ENCODE data around the gene OSBPL3. TPM values are rescaled to one million over a fixed set of nuclear protein-coding genes. Genes with fewer than 3 reads are reported as not detected.

The OSBPL3 gene
- total RNA-seq, 1 experiment from 2014 or later = 9.2 TPM

GRCh38 chr7:24767878-24768569 is 212.0 kb downstream of the OSBPL3 start:
- H3K9me3 ChIP-seq (ENCODE audit: control insufficient read depth, insufficient read depth, low read depth, low read length) = no peaks in the 10 kb centered on the region
- TF ChIP-seq REST (IDR thresholded peaks at IDR 0.05; ENCODE audit: insufficient read depth in 1 of 2, low read depth in 2 of 2, low read length in 1 of 2) = no peak
- no peak for TF ChIP-seq POLR2AphosphoS5 (IDR thresholded peaks at IDR 0.05; ENCODE audit: low read depth, low read length)
- peak; percentile 40 for TF ChIP-seq CTCF (IDR thresholded peaks at IDR 0.05)
- H3K4me3 ChIP-seq (ENCODE audit: low read depth in 2 of 2, low read length in 2 of 2) = no peak overlapping the region
- no peaks in the 10 kb centered on the region for H3K36me3 ChIP-seq (ENCODE audit: control insufficient read depth, insufficient read depth, low read length)
- H3K27ac ChIP-seq (ENCODE audit: low read length) = no peak overlapping the region
- in situ Hi-C loops (cut with HindIII; ENCODE audit: low pct_unique_long_range_greater_than_20kb, low sequenced_read_pairs) = no loop called here
- CTCF ChIA-PET = interaction anchor here (0.7 kb wide), 1 partner anchor 349 kb away, joined by 4 read pairs; no protein-coding TSS in a partner anchor
- intact Hi-C loops (cut with micrococcal nuclease; ENCODE audit: unreplicated experiment) = no loop called here
- H3K4me1 ChIP-seq (ENCODE audit: control insufficient read depth, insufficient read depth, low read length) = no peaks in the 10 kb centered on the region
- DNase-seq (ENCODE audit: low read depth, low spot score) = no peak
- BruUV-seq (replicated peaks) = no TSS peak
- no peaks in the 10 kb centered on the region; the same call in 1 of the 2 replicates for H3K27me3 ChIP-seq (ENCODE audit: control insufficient read depth, insufficient read depth, low read length)
- POLR2A ChIA-PET = no interaction called here
- no peak for ATAC-seq

- in situ Hi-C loops (cut with HindIII; ENCODE audit: low pct_unique_long_range_greater_than_20kb, low sequenced_read_pairs) = no loop called here
- no peak for DNase-seq (ENCODE audit: low read depth, low spot score)
- ATAC-seq = no peak
- POLR2A ChIA-PET = no interaction called here
- Histone ChIP-seq H3K4me1 (ENCODE audit: control insufficient read depth, insufficient read depth, low read length) (no peaks in the 10 kb centered on the region), H3K27ac (ENCODE audit: low read length) (no peak overlapping the region), H3K4me3 (ENCODE audit: low read depth in 2 of 2, low read length in 2 of 2) (no peak overlapping the region), H3K9me3 (ENCODE audit: control insufficient read depth, insufficient read depth, low read depth, low read length) (0 out of 2 replicates have a peak, but pooled peaks cover 6% of the 10 kb centered on the region), H3K27me3 (ENCODE audit: control insufficient read depth, insufficient read depth, low read length) (peaks cover 9% of the 10 kb centered on the region), H3K36me3 (ENCODE audit: control insufficient read depth, insufficient read depth, low read length) (no peaks in the 10 kb centered on the region)
- CTCF ChIA-PET = no interaction called here
- BruUV-seq (replicated peaks) = no TSS peak
- TF ChIP-seq SIN3A (IDR thresholded peaks at IDR 0.05; ENCODE audit: borderline replicate concordance, insufficient read depth, low read depth, low read length) = no peak
- TF ChIP-seq CTCF (IDR thresholded peaks at IDR 0.05) = no peak
- TF ChIP-seq POLR2AphosphoS5 (IDR thresholded peaks at IDR 0.05; ENCODE audit: low read depth, low read length) = no peak
- no peak for TF ChIP-seq TCF7L2 (IDR thresholded peaks at IDR 0.05; ENCODE audit: low read depth, low read length)
- TF ChIP-seq REST (IDR thresholded peaks at IDR 0.05; ENCODE audit: insufficient read depth in 1 of 2, low read depth in 2 of 2, low read length in 1 of 2) = no peak
- intact Hi-C loops (cut with micrococcal nuclease; ENCODE audit: unreplicated experiment) = no loop called here
Observed at GRCh38 chr7:24764972-24765744, 214.8 kb downstream of the OSBPL3 start.

All from Panc1 (cell line).